Measurements from ENCODE around the gene ASRGL1.

Gene ASRGL1

GRCh38 chr11:62393061-62393611 lies 55.9 kb downstream of the ASRGL1 start:
- DNase-seq (ENCODE audit: low read depth in 3 of 3): no peak

GRCh38 chr11:62393735-62394134 lies 56.5 kb downstream of the ASRGL1 start:
- no peak for DNase-seq (ENCODE audit: low read depth in 3 of 3)

- peak in 1 of 3 donors; percentile 37 for DNase-seq (ENCODE audit: low read depth in 3 of 3)
Observed at GRCh38 chr11:62394825-62395538, 57.7 kb downstream of the ASRGL1 start.

- DNase-seq (ENCODE audit: low read depth in 3 of 3): no peak
Observed at GRCh38 chr11:62395885-62396551, 58.8 kb downstream of the ASRGL1 start.

GRCh38 chr11:62398011-62398994 lies 61.1 kb downstream of the ASRGL1 start:
- no peak for DNase-seq (ENCODE audit: low read depth in 3 of 3)

- no peak for DNase-seq (ENCODE audit: low read depth in 3 of 3)
Observed at GRCh38 chr11:62399172-62399877, 62.1 kb downstream of the ASRGL1 start.

GRCh38 chr11:62399878-62400266 lies 62.6 kb downstream of the ASRGL1 start:
- DNase-seq (ENCODE audit: low read depth in 3 of 3): no peak

GRCh38 chr11:62400281-62400680 lies 63.0 kb downstream of the ASRGL1 start:
- no peak for DNase-seq (ENCODE audit: low read depth in 3 of 3)

GRCh38 chr11:62400760-62401159 lies 63.5 kb downstream of the ASRGL1 start:
- no peak for DNase-seq (ENCODE audit: low read depth in 3 of 3)

GRCh38 chr11:62401356-62401755 lies 64.1 kb downstream of the ASRGL1 start:
- no peak for DNase-seq (ENCODE audit: low read depth in 3 of 3)

GRCh38 chr11:62401811-62402210 lies 64.6 kb downstream of the ASRGL1 start:
- DNase-seq (ENCODE audit: low read depth in 3 of 3): no peak

- peak; percentile 24 to 33 (median 27) for DNase-seq (ENCODE audit: low read depth in 3 of 3)
Observed at GRCh38 chr11:62402226-62402959, 65.1 kb downstream of the ASRGL1 start.

- no peak for DNase-seq (ENCODE audit: low read depth in 3 of 3)
Observed at GRCh38 chr11:62402960-62403730, 65.9 kb downstream of the ASRGL1 start.

GRCh38 chr11:62404435-62404834 lies 67.2 kb downstream of the ASRGL1 start:
- DNase-seq (ENCODE audit: low read depth in 3 of 3): no peak

- DNase-seq (ENCODE audit: low read depth in 3 of 3): no peak
Observed at GRCh38 chr11:62404901-62405300, 67.7 kb downstream of the ASRGL1 start.

- DNase-seq (ENCODE audit: low read depth in 3 of 3): no peak
Observed at GRCh38 chr11:62406034-62406433, 68.8 kb downstream of the ASRGL1 start.

GRCh38 chr11:62409831-62410230 lies 72.6 kb downstream of the ASRGL1 start:
- DNase-seq (ENCODE audit: low read depth in 3 of 3): no peak

- DNase-seq (ENCODE audit: low read depth in 3 of 3): no peak
Observed at GRCh38 chr11:62410972-62411371, 73.7 kb downstream of the ASRGL1 start.

- DNase-seq (ENCODE audit: low read depth in 3 of 3): no peak
Observed at GRCh38 chr11:62411524-62411923, 74.3 kb downstream of the ASRGL1 start.
